ENCODE data around the gene TLR6.

DNA sequence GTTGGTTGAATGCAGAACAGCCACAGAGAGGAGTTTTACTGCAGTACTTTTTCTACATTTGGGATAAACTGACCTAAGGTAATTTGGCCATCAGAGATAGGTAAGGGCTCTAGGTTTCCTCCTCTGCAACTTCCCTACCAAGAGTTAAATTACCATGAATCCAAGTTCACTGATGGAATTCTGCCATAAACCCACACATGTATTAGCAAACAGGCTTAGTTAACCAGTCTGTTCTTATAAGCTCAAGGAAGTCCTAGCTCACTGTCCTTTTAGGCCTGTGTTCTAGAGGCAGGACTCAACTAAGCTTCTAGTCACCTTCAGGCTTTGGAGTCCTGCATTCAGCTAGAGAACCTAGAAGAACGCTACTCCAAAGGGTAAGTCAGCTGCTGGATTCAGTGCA is 15.0 kb upstream of the TLR6 start:
- TF ChIP-seq CTCF (IDR thresholded peaks at IDR 0.05 in 2 of 3, conservative IDR thresholded peaks at IDR 0.05 in 1 of 3; ENCODE audit: control insufficient read depth in 2 of 3, extremely low read depth in 1 of 3, insufficient read depth in 1 of 3, low read depth in 3 of 3, low read length in 3 of 3) (no peak), NBN (IDR thresholded peaks at IDR 0.05) (no peak), MYC (IDR thresholded peaks at IDR 0.05; ENCODE audit: insufficient read depth, insufficient read length, insufficient replicate concordance, low read length, severe bottlenecking) (no peak), POLR2AphosphoS5 (IDR thresholded peaks at IDR 0.05; ENCODE audit: low read length) (no peak), TCF12 (IDR thresholded peaks at IDR 0.05; ENCODE audit: low read depth, low read length) (no peak), PBX3 (IDR thresholded peaks at IDR 0.05; ENCODE audit: insufficient replicate concordance, low read depth, low read length) (no peak)
